GM21825 (cell line): Measurements from ENCODE around the gene SKOR2.

Experiments
- ATAC-seq: cut with Tn5 transposase; IDR thresholded peaks from one replicate; pipeline ENCODE4 v1.9.1; 2021; ENCODE audit warnings: mild to moderate bottlenecking, moderate library complexity; ENCODE audit not compliant: unreplicated experiment

The SKOR2 gene, protein sequence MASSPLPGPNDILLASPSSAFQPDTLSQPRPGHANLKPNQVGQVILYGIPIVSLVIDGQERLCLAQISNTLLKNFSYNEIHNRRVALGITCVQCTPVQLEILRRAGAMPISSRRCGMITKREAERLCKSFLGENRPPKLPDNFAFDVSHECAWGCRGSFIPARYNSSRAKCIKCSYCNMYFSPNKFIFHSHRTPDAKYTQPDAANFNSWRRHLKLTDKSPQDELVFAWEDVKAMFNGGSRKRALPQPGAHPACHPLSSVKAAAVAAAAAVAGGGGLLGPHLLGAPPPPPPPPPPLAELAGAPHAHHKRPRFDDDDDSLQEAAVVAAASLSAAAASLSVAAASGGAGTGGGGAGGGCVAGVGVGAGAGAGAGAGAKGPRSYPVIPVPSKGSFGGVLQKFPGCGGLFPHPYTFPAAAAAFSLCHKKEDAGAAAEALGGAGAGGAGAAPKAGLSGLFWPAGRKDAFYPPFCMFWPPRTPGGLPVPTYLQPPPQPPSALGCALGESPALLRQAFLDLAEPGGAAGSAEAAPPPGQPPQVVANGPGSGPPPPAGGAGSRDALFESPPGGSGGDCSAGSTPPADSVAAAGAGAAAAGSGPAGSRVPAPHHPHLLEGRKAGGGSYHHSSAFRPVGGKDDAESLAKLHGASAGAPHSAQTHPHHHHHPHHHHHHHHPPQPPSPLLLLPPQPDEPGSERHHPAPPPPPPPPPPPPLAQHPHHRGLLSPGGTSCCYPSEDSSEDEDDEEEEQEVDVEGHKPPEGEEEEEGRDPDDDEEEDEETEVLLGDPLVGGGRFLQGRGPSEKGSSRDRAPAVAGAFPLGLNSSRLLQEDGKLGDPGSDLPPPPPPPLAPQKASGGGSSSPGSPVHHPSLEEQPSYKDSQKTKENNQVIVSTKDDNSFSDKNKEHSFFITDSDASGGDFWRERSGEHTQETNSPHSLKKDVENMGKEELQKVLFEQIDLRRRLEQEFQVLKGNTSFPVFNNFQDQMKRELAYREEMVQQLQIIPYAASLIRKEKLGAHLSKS

GRCh38 chr18:47251289-47252120 is at the start of gene SKOR2:
Gene SKOR2, minus strand, starts transcription at chr18:47251660. Its CDS starts 2,477 bp downstream, at chr18:47249183.
- no peak for ATAC-seq

- ATAC-seq, result no peak
These were observed 45.0 kb upstream of the SKOR2 start for GRCh38 chr18:47296462-47296861.

GRCh38 chr18:47294801-47295200 is 43.3 kb upstream of the SKOR2 start:
- ATAC-seq, result no peak

DNA sequence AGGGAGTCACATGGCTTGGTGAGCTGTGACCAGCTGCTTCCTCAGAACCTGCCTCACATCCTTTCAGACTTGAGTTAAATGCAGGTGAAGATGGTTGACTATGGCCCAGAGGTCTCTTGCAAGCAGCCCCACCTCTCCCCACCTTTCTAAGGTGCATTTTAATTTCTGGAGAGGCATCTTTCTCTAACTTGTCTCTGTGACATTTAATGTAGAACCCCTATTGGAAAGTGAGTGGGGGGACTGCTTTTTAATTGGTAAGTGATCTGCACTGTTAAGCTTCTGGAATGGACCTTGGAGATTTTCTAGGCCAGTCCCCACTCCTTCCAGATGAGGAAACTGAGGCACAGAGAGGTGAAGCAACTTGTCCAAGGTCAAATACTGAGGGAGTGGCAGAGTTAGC is 37.3 kb upstream of the SKOR2 start:
- ATAC-seq, result no peak

GRCh38 chr18:47287911-47288585 is 36.6 kb upstream of the SKOR2 start:
- no peak for ATAC-seq

DNA sequence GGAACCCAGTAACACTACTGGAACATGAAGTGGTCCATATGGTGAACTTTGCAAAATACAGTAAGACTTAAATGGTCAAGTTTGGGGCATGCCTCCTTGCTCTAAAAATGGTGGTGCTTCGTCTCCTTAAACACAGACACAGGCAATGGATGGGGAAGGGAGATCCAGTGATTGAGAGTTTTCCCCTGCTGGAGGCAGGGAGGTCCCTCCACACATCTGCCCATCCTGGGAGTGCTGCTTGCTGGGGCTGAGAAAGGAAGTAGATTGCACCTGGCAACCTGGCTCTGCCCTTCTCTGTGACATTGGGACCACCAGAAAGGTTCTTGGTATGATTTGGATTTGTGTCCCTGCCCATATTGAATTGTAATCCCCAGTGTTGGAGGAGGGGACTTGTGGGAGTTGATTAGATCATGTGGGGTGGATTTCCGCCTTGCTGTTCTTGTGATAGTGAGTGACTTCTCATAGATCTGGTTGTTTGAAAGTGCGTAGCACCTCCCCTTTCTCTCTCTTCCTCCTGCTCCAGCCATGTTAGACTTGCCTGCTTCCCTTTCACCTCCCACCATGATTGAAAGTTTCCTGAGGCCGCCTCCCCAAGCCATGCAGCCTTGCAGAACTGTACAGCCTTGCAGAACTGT is 35.4 kb upstream of the SKOR2 start:
- no peak for ATAC-seq

DNA sequence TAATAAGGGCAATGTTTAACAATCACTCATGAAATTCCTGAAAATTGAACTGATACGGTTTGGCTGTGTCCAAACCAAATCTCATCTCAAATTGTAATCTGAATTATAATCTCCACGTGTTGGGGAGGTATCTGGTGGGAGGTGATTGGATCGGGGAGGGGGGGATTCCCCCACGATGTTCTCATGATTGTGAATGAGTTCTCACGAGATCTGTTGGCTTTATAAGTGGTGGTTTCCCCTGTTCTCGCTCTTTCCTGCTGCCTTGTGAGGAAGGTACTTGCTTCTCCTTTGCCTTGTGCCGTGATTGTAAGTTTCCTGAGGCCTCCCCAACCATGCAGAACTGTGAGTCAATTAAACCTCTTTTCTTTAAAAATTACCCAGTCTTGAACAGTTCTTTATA is 34.0 kb upstream of the SKOR2 start:
- ATAC-seq, result no peak

DNA sequence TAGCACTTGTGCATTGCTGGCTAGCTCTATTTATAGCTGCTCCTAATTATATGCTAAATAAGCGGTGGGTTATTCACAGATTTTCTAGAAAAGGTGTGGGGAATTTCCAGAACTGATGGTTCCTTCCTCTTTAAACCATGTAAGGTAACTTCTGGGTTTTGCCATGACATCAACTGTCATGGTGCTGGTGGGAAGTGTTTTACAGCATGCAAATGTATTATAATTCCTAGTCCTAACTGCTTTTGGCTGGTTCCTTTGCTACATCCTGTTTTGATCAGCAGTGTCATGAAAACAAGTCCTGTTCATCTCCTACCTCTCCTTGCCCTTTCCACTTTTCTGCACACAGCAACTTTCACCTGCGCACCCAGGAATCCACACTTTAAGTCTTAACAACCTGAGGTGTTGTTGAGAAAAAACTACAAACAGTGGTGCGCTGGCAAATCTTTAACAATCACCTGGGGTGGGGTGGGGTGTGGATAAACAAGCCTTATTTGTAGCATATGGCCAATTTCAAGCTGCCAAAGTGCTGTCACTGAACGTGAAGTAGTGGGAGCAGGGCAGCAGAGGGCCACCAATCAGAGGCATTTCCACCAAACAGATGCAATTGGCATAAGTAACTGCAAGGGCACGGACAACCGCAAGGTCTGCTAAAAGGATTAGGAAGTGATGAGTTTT is 33.4 kb upstream of the SKOR2 start:
- ATAC-seq, result no peak

DNA sequence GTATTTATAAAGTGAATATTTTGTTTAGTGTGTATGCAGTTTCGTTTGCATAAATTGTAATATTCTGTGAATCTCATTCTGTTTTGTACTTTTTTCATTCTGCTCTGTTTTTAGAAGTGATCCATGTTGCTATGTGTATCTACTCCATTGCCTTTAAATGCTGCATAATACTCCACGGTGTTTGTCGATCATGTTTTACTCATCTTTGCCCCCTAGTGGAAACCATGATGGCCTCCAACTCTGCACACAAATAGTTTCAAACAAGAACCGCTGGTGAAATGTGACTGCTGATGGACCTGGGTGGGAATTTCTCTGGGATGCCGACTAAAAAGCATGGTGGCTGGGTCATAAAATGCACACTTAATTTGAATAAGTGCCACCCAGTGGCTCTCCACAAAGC is 32.0 kb upstream of the SKOR2 start:
- no peak for ATAC-seq

DNA sequence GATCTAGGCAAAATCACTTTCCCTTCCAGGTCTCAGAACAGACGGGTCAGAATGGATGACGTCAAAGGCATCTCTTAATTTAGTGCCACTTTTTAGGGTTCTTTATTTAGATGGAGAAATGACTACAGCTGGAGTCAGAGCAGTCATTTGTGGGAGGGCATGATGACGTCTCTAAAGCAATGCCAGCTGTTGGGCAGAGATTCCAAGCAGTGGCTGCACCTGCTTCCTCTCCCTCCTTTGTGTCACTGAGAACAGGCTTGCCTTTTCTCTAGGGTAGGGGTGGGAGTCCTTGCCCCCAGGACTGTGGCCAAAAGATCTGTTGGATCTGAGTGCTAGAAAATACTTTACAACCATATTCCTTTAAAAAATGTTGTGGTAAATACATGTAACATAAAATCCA is 28.7 kb upstream of the SKOR2 start:
- ATAC-seq, result no peak

DNA sequence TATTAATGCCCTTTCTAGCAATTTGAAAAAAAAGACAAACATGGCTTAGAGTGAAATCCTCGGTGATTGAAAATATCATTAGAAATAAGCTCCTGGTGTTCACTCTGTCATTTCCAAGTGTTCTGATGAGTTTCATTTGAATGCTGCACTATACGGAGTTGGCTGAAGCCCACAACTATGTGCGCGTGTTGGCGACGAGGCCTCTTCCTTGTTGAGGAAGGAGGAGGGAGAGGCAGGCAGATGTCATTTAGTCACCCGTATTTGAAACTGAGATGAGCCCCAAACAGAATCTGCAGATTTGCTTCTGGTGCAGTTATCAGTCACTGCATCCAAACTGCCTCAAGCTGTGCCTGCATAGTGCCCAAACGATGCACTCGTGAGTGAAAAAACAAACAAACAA is 23.5 kb upstream of the SKOR2 start:
- no peak for ATAC-seq

DNA sequence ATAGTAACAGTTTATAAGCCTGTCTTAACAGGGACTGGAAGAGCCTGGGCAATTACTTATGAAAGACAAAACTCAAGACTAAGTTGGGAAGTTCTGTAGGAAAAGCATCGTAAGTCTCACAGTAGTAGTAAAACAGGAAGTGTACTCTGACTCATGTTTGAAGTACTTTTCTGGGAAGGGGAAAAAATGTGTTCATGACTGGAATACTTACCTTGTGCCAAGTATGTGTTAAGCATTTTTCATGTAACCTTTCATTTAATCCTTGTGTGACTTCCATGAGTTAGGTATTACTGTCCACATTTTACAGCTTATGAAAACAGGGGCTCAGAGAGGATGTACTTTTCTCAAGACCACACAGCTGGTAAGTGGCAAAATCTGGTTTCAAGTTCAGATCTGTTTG is 13.7 kb upstream of the SKOR2 start:
- ATAC-seq, result no peak

- ATAC-seq, result no peak
These were observed 12.8 kb upstream of the SKOR2 start for GRCh38 chr18:47264308-47264700.

- ATAC-seq, result no peak
These were observed 12.2 kb upstream of the SKOR2 start for GRCh38 chr18:47263430-47264307.

- no peak for ATAC-seq
These were observed 11.6 kb upstream of the SKOR2 start for GRCh38 chr18:47263150-47263429.

DNA sequence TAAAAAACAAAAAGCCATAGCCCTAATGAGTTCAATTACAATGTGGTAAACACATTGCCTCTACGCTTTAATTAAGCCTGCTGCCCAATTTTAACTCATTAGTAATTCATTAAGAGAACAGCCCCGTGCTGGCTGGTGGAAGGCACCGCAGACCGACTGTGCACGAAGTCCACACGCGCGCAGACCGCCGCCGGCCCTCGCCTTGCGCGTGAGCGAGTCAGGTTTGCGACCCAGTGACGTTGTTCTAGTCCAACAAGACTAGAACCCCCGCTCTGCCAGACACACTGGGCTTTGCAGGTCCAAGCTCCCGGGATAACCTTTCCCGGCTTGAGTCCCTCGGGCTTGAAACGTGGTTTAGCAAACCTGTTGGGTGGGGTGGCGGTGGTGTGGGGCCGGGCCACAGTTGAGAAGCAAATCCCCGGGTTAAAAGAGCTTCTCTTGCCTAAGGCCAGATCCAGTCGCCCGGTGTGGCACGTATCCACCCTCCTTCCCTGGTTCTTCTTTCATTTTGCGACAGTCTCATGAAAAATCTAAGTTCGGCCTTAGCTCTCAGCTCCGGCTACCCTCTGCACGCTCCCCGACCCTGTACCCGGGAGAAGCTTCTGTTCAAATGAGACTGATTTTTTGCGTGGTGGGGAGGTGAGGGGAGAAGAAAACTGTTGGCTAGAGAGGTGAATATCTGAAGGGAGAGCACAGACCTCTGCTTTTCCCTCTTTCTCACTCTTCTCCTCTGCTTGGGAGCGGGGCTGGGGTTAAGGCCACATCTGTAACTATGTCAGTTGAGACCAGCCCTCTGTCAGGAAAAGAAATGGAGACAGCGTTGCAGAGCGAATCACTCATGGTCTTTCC is 11.1 kb upstream of the SKOR2 start:
- ATAC-seq, result no peak

- ATAC-seq, result no peak
These were observed 10.4 kb upstream of the SKOR2 start for GRCh38 chr18:47261902-47262300.
